Heart left ventricle (tissue), 16 donors: ENCODE results near the gene COPE. TPM values are rescaled to one million over a fixed set of nuclear protein-coding genes. Genes with fewer than 3 reads are reported as not detected.

ENCODE experiments used
- ATAC-seq, 4 donors: fragments of 200-7000 bp; cut with Tn5 transposase; one replicate each; pipeline ENCODE4 v1.9.1; 2020 to 2022; ENCODE audit warnings: moderate library complexity in 4 of 4, mild to moderate bottlenecking in 3 of 4, moderate number of reproducible peaks in 1 of 4
- DNase-seq, 5 donors: peaks; one replicate each; pipeline ENCODE4 v3.0.0-alpha.2; 2020
- H3K27ac ChIP-seq, 12 donors: fragments of 200-600 bp; sonication (generic) in 4 of 12; one replicate each; pipeline versions ENCODE4 v1.5.0 to v1.8.0; 2016 to 2022; ENCODE audit warnings: mild to moderate bottlenecking in 2 of 12
- H3K27me3 ChIP-seq, 9 donors: fragments of 200-600 bp; sonication (generic) in 2 of 9; one replicate each; pipeline versions ENCODE4 v1.5.1 to v1.8.0; 2016 to 2022; ENCODE audit warnings: mild to moderate bottlenecking in 3 of 9
- H3K36me3 ChIP-seq, 9 donors: fragments of 200-600 bp; sonication (generic) in 2 of 9; one replicate each; pipeline versions ENCODE4 v1.5.0 to v1.8.0; 2018 to 2022; ENCODE audit warnings: mild to moderate bottlenecking in 2 of 9
- H3K4me1 ChIP-seq, 12 donors: fragments of 200-600 bp; sonication (generic) in 4 of 12; one replicate each; pipeline versions ENCODE4 v1.5.0 to v1.8.0; 2016 to 2022; ENCODE audit warnings: mild to moderate bottlenecking in 3 of 12
- H3K4me3 ChIP-seq, 12 donors: fragments of 200-600 bp; sonication (generic) in 4 of 12; one replicate each; pipeline versions ENCODE4 v1.5.0 to v1.8.0; 2017 to 2022; ENCODE audit warnings: mild to moderate bottlenecking in 9 of 12, moderate library complexity in 4 of 12
- H3K9me3 ChIP-seq, 12 donors: fragments of 200-600 bp; sonication (generic) in 4 of 12; one replicate each; pipeline versions ENCODE4 v1.5.0 to v1.8.0; 2016 to 2022; ENCODE audit warnings: mild to moderate bottlenecking in 1 of 12
- POLR2A ChIP-seq, 2 donors: fragments of 450-650 bp; IDR thresholded peaks; one replicate each; pipeline ENCODE4 v1.6.1; 2017; ENCODE audit warnings: antibody characterized with exemption in 2 of 2, mild to moderate bottlenecking in 2 of 2, moderate library complexity in 2 of 2
- WGBS, 4 donors: extraction: QIAGEN DNeasy Blood & Tissue Kit in 2 of 4; methylation state at CpG; one replicate each; pipeline versions ENCODE4 v1.1.5 to v1.1.7; 2013 to 2018; 5-methylcytosine and 5-hydroxymethylcytosine counted together
- intact Hi-C, 10 donors: fragments of 100-400 bp; cut with DNase I; formaldehyde crosslinking; loops; one replicate each; pipeline versions ENCODE4 v1.11.1 to v1.14.2; 2022
- polyA plus RNA-seq, 2 donors: library from polyadenylated mRNA; stranded (reverse); fragments of 200-250 nt; gene quantifications; one replicate each; pipeline ENCODE4 v1.2.3, GENCODE V29; 2013
- total RNA-seq, 9 donors: library from RNA; depleted of rRNA in 2 of 9; stranded (reverse); fragments of >200 nt in 2 of 9; fragmentation: NEBNext Ultra II Directional in 3 of 9; extraction: Animal tissue kit (Norgen Biotek cat#: 25700) in 3 of 9; gene quantifications; one replicate each; pipeline versions ENCODE4 v1.1.0 to v1.2.4, GENCODE V29; 2016 to 2023
- TF ChIP-seq, protein P1 (sequence below), 12 donors: fragments of 200-600 bp; sonication (generic) in 4 of 12; IDR thresholded peaks; one replicate each; pipeline versions ENCODE4 v1.5.0 to v1.8.0; 2018 to 2022; ENCODE audit warnings: antibody characterized with exemption in 12 of 12, mild to moderate bottlenecking in 5 of 12
- donor health status: ischemic (EF 13 %, LVEDD 7.1; RV severe dilation, severe dysfunction).
- donor health status: healthy with polysubstance abuse.
- donor health status: DM: no; HTN: yes; CAD: no.
- donor health status: DM: no; HTN: no; CAD: no.
- donor health status: ischemic (EF 25% LVEDD 6.9; RV normal size, moderate dysfunction).
- donor health status: ischemic (EF 25% LVEDD 5.7; RV mildly dilated, moderate dysfunction).
- donor health status: healthy.
- donor health status: DM: yes; HTN: yes; CAD: no.
- donor health status: ischemic (EF 35%, LVEDD 5.7; RV mildly dilated, moderate dysfunction).
- donor health status: nonischemic (EF 11% LVEDD 7.7; RV severe dilation, severe dysfunction).
- donor health status: DM: yes; HTN: yes; CAD: no.
- donor health status: PGD.
- donor health status: ischemic (EF 29% LVEDD 5.4; RV normal size, mild dysfunction).
- donor health status: nonischemic (EF 23%, LVEDD 6.1; RV moderate dilation, normal function).

Gene COPE
- total and polyA plus RNA-seq, 11 donors, result 94.0 to 241 (median 147) TPM

GRCh38 chr19:18915639-18916038 lies 3.5 kb downstream of the COPE start:
- no peak for DNase-seq
- H3K4me1 ChIP-seq, result peaks cover 6 to 43% (median 22%) of the 10 kb centered on the region in 12 donors
- no peak for ATAC-seq
- TF ChIP-seq, protein P1, sequence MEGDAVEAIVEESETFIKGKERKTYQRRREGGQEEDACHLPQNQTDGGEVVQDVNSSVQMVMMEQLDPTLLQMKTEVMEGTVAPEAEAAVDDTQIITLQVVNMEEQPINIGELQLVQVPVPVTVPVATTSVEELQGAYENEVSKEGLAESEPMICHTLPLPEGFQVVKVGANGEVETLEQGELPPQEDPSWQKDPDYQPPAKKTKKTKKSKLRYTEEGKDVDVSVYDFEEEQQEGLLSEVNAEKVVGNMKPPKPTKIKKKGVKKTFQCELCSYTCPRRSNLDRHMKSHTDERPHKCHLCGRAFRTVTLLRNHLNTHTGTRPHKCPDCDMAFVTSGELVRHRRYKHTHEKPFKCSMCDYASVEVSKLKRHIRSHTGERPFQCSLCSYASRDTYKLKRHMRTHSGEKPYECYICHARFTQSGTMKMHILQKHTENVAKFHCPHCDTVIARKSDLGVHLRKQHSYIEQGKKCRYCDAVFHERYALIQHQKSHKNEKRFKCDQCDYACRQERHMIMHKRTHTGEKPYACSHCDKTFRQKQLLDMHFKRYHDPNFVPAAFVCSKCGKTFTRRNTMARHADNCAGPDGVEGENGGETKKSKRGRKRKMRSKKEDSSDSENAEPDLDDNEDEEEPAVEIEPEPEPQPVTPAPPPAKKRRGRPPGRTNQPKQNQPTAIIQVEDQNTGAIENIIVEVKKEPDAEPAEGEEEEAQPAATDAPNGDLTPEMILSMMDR (IDR thresholded peaks at IDR 0.05), result peak in 7 of 12 donors; percentile 15 to 47 (median 26)
- TF ChIP-seq POLR2A (IDR thresholded peaks at IDR 0.05), result no peak
- intact Hi-C loops, result no loop called here
- H3K4me3 ChIP-seq, result no peak overlapping the region
- no peak overlapping the region for H3K27ac ChIP-seq
- H3K27me3 ChIP-seq, result no peaks in the 10 kb centered on the region
- 30 to 64% (median 61%) methylated on average over 2 to 5 of the region's 5 CpGs for WGBS, 4 donors
- no peaks in the 10 kb centered on the region for H3K9me3 ChIP-seq
- H3K36me3 ChIP-seq, result peaks cover 0 to 46% (median 22%) of the 10 kb centered on the region in 9 donors

DNA sequence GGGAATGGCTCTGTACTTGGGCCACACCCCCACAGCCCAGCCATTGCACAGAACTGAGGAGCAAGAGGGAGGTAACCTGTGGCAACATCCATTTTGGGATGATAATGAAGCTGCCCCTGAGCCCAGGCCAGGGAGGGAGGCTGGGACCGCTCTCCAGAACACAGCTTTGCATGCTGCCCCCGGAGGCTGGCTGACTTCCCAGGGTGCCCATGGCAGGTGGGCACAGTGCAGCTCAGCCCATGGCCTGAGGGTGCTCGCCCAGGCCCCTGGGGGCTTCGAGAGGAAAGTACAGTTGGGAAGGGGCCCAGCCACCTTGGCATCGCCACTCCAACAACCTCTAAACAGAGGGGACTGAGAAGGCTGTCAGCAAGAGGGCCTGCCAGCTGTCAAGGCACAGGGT lies 5.7 kb downstream of the COPE start:
- DNase-seq (no peak), ATAC-seq (no peak)
- Histone ChIP-seq H3K27me3 (no peaks in the 10 kb centered on the region), H3K4me1 (peaks cover 0 to 34% (median 14%) of the 10 kb centered on the region in 12 donors), H3K9me3 (no peaks in the 10 kb centered on the region), H3K36me3 (peaks cover 0 to 67% (median 22%) of the 10 kb centered on the region in 9 donors), H3K27ac (no peak overlapping the region), H3K4me3 (no peak overlapping the region)
- WGBS, 4 donors, result 89 to 97% (median 92%) methylated on average over 4 to 5 of the region's 5 CpGs
- no peak for TF ChIP-seq POLR2A (IDR thresholded peaks at IDR 0.05)
- TF ChIP-seq, protein P1 (IDR thresholded peaks at IDR 0.05), result no peak
- intact Hi-C loops, result no loop called here

DNA sequence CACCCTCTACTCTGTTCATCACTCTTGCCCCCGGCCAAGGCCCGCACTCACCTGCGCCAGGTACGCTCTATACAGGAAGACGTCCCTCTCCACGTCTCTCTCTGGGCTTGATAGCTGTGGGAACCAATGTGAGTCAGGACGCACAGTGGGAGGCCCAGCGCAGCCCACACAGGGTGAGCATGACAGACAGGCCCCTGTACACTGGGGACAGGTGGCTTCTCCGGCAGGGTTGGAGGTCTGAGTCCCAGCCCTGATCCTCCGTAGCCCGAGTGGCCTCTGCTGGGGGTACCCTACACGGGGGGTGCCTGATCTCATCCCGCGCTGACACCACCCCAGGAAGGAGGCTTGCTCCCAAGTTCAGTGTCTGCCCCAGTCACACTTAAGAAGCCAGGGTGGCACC lies 6.3 kb downstream of the COPE start:
- H3K4me1 ChIP-seq, result peaks cover 0 to 28% (median 8%) of the 10 kb centered on the region in 12 donors
- DNase-seq, result no peak
- no peaks in the 10 kb centered on the region for H3K27me3 ChIP-seq
- intact Hi-C loops, result no loop called here
- peaks cover 0 to 71% (median 22%) of the 10 kb centered on the region in 9 donors for H3K36me3 ChIP-seq
- TF ChIP-seq POLR2A (IDR thresholded peaks at IDR 0.05), result no peak
- TF ChIP-seq, protein P1 (IDR thresholded peaks at IDR 0.05), result no peak
- H3K27ac ChIP-seq, result no peak overlapping the region
- H3K9me3 ChIP-seq, result no peaks in the 10 kb centered on the region
- ATAC-seq, result peak in 1 of 4 donors; percentile 8
- no peak overlapping the region for H3K4me3 ChIP-seq
- 96 to 99% (median 97%) methylated on average over 12 to 14 of the region's 14 CpGs for WGBS, 4 donors

DNA sequence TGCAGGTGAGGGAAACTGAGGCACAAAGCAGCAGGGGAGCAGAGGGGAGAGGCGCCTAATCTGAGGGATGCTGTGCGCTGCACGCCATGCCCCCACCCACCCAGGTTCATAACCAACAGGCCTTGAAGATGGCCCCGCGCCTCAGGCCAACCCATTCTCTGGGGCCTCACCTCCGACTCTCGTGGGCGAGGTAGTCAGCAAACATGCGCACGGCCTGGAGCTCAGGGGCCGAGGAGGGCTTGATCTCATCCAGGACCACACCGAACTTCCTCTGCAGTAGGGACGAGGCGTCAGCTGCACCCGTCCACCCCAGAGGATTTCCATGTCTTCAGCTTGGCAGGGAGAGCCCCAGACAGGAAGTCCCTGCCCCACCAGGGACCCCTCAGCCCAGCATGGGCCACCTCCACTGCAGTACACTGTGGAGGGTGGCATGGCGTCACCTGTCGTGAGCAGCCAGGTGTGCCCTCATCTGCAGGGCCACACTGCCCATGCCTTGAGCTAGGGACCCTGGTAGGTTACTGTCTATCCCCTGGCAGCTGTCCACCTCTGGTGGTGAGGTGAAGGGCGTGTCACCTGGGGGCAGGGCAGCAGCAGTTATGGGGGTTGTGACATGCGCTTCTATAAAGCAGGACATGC lies 8.3 kb downstream of the COPE start:
- H3K9me3 ChIP-seq, result no peaks in the 10 kb centered on the region
- intact Hi-C loops, result no loop called here
- ATAC-seq (no peak), DNase-seq (no peak)
- no peak overlapping the region for H3K27ac ChIP-seq
- no peaks in the 10 kb centered on the region for H3K27me3 ChIP-seq
- H3K36me3 ChIP-seq, result peaks cover 0 to 92% (median 29%) of the 10 kb centered on the region in 9 donors
- H3K4me1 ChIP-seq, result peaks cover 0 to 11% (median 0%) of the 10 kb centered on the region in 12 donors
- H3K4me3 ChIP-seq, result no peak overlapping the region
- TF ChIP-seq, protein P1 (IDR thresholded peaks at IDR 0.05), result no peak
- no peak for TF ChIP-seq POLR2A (IDR thresholded peaks at IDR 0.05)
- 85 to 96% (median 95%) methylated on average over 14 to 19 of the region's 19 CpGs for WGBS, 4 donors
